ENCODE results near the gene IRF5.

The IRF5 gene

GRCh38 chr7:128948976-128949760 lies 11.4 kb downstream of the IRF5 start:
- Histone ChIP-seq H3K36me3 (replicated peaks) (peaks cover 15% of the 10 kb centered on the region), H3K27me3 (replicated peaks) (no peaks in the 10 kb centered on the region), H3K4me3 (ENCODE audit: low read depth, low read length) (no peak overlapping the region), H3K27ac (no peak overlapping the region)
- TF ChIP-seq CTCF (IDR thresholded peaks at IDR 0.05; ENCODE audit: low read depth, low read length, missing control alignments) = no peak
- in situ Hi-C loops (cut with HindIII; ENCODE audit: low pct_ligation_motif_present, low sequenced_read_pairs) = no loop called here
- DNase-seq = no peak

- no peak overlapping the region for H3K27ac ChIP-seq
- H3K27me3 ChIP-seq (replicated peaks) = no peaks in the 10 kb centered on the region
Measured at GRCh38 chr7:128951296-128951695, 13.6 kb downstream of the IRF5 start.

GRCh38 chr7:128954150-128954549 lies 16.4 kb downstream of the IRF5 start:
- DNase-seq = no peak
- no peak overlapping the region for H3K4me3 ChIP-seq (ENCODE audit: low read depth, low read length)
- in situ Hi-C loops (cut with HindIII; ENCODE audit: low pct_ligation_motif_present, low sequenced_read_pairs) = no loop called here
- TF ChIP-seq CTCF (IDR thresholded peaks at IDR 0.05; ENCODE audit: low read depth, low read length, missing control alignments) = no peak
- no peaks in the 10 kb centered on the region for H3K27me3 ChIP-seq (replicated peaks)
- H3K36me3 ChIP-seq (replicated peaks) = peaks cover 39% of the 10 kb centered on the region
- H3K27ac ChIP-seq = no peak overlapping the region

More at GRCh38 chr7:128951296-128951695, 13.6 kb downstream of the IRF5 start:
- DNase-seq = no peak
- Histone ChIP-seq H3K4me3 (ENCODE audit: low read depth, low read length) (no peak overlapping the region), H3K36me3 (replicated peaks) (peaks cover 25% of the 10 kb centered on the region)
- in situ Hi-C loops (cut with HindIII; ENCODE audit: low pct_ligation_motif_present, low sequenced_read_pairs) = no loop called here
- no peak for TF ChIP-seq CTCF (IDR thresholded peaks at IDR 0.05; ENCODE audit: low read depth, low read length, missing control alignments)

GRCh38 chr7:128954830-128955802 lies 17.4 kb downstream of the IRF5 start:
- in situ Hi-C loops (cut with HindIII; ENCODE audit: low pct_ligation_motif_present, low sequenced_read_pairs) = no loop called here
- Histone ChIP-seq H3K27me3 (replicated peaks) (no peaks in the 10 kb centered on the region), H3K4me3 (ENCODE audit: low read depth, low read length) (no peak overlapping the region), H3K36me3 (replicated peaks) (peaks cover 43% of the 10 kb centered on the region), H3K27ac (no peak overlapping the region)
- no peak for TF ChIP-seq CTCF (IDR thresholded peaks at IDR 0.05; ENCODE audit: low read depth, low read length, missing control alignments)
- peak; percentile 40 for DNase-seq

- DNase-seq = no peak
- no peak for TF ChIP-seq CTCF (IDR thresholded peaks at IDR 0.05; ENCODE audit: low read depth, low read length, missing control alignments)
- Histone ChIP-seq H3K27me3 (replicated peaks) (no peaks in the 10 kb centered on the region), H3K36me3 (replicated peaks) (peaks cover 43% of the 10 kb centered on the region), H3K27ac (no peak overlapping the region), H3K4me3 (ENCODE audit: low read depth, low read length) (no peak overlapping the region)
- in situ Hi-C loops (cut with HindIII; ENCODE audit: low pct_ligation_motif_present, low sequenced_read_pairs) = no loop called here
Measured at GRCh38 chr7:128955981-128956380, 18.3 kb downstream of the IRF5 start.

Measured in brain microvascular endothelial cell (primary cell).